ENCODE measurements around the gene TREML2.

- TF ChIP-seq, protein P1, sequence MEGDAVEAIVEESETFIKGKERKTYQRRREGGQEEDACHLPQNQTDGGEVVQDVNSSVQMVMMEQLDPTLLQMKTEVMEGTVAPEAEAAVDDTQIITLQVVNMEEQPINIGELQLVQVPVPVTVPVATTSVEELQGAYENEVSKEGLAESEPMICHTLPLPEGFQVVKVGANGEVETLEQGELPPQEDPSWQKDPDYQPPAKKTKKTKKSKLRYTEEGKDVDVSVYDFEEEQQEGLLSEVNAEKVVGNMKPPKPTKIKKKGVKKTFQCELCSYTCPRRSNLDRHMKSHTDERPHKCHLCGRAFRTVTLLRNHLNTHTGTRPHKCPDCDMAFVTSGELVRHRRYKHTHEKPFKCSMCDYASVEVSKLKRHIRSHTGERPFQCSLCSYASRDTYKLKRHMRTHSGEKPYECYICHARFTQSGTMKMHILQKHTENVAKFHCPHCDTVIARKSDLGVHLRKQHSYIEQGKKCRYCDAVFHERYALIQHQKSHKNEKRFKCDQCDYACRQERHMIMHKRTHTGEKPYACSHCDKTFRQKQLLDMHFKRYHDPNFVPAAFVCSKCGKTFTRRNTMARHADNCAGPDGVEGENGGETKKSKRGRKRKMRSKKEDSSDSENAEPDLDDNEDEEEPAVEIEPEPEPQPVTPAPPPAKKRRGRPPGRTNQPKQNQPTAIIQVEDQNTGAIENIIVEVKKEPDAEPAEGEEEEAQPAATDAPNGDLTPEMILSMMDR (IDR thresholded peaks at IDR 0.05) = no peak
- TF ChIP-seq POLR2A (IDR thresholded peaks at IDR 0.05) (no peak), POLR2AphosphoS5 (IDR thresholded peaks at IDR 0.05; ENCODE audit: insufficient read depth in 1 of 2, low read depth in 1 of 2) (no peak)
Observed at GRCh38 chr6:41179163-41179562, 21.8 kb downstream of the TREML2 start.

Measured in vagina (tissue), 2 donors.